Panc1 (cell line): Measurements from ENCODE around the gene CCDC175. TPM values are rescaled to one million over a fixed set of nuclear protein-coding genes. Genes with fewer than 3 reads are reported as not detected.

Experiments
- ATAC-seq: fragments of 200-7000 bp; cut with Tn5 transposase; 2 replicates; pipeline ENCODE4 v1.9.1; 2020; ENCODE audit warnings: mild to moderate bottlenecking, moderate library complexity
- BruUV-seq: library from RNA; stranded (reverse); fragments of 400-500 nt; replicated peaks from 2 replicates; lab custom pipeline; 2021; lab: Mats Ljungman, UMichigan
- CTCF ChIA-PET: fragments of 300-600 bp; sonication (Branson Sonifier 250); formaldehyde crosslinking; loops from one replicate; lab custom pipeline; 2022; ENCODE audit warnings: antibody characterized with exemption; lab: Charles Lee
- POLR2A ChIA-PET: fragments of 300-600 bp; sonication (Branson Sonifier 250); formaldehyde crosslinking; loops from one replicate; lab custom pipeline; 2022; ENCODE audit warnings: antibody characterized with exemption; lab: Charles Lee
- DNase-seq: peaks from one replicate; pipeline ENCODE4 v3.0.0-alpha.2; 2010; ENCODE audit warnings: low read depth, low spot score
- H3K27ac ChIP-seq: 2 replicates; pipeline ENCODE4 v1.5.1; 2011; ENCODE audit warnings: mild to moderate bottlenecking, low read length, inconsistent platforms
- H3K27me3 ChIP-seq: fragments of 200-500 bp; sonication (Bioruptor generic); 2 replicates; pipeline ENCODE4 v1.6.0; 2014; ENCODE audit warnings: low read length, inconsistent platforms; ENCODE audit not compliant: control insufficient read depth, insufficient read depth
- H3K36me3 ChIP-seq: fragments of 200-500 bp; sonication (Bioruptor generic); 2 replicates; pipeline ENCODE4 v1.5.1; 2014; ENCODE audit warnings: inconsistent platforms, mild to moderate bottlenecking, low read length, moderate library complexity; ENCODE audit not compliant: control insufficient read depth, insufficient read depth
- H3K4me1 ChIP-seq: 2 replicates; pipeline ENCODE4 v1.5.1; 2011; ENCODE audit warnings: inconsistent platforms, mild to moderate bottlenecking, low read length, moderate library complexity; ENCODE audit not compliant: control insufficient read depth, insufficient read depth
- H3K4me3 ChIP-seq, 2 experiments: 2 replicates each; pipeline ENCODE4 v1.5.1; 2011 to 2012; ENCODE audit warnings: low read depth in 2 of 2, low read length in 2 of 2, mild to moderate bottlenecking in 2 of 2, inconsistent platforms in 1 of 2, moderate library complexity in 1 of 2
- H3K9me3 ChIP-seq: fragments of 200-500 bp; sonication (Bioruptor generic); 2 replicates; pipeline ENCODE4 v1.5.1; 2014; ENCODE audit warnings: low read depth, mild to moderate bottlenecking, inconsistent platforms, low read length, moderate library complexity; ENCODE audit not compliant: control insufficient read depth, insufficient read depth
- POLR2AphosphoS5 ChIP-seq: IDR thresholded peaks from 2 replicates; pipeline ENCODE4 v1.6.1; 2012; ENCODE audit warnings: mild to moderate bottlenecking, low read depth, low read length, moderate library complexity
- SIN3A ChIP-seq: IDR thresholded peaks from 2 replicates; pipeline ENCODE4 v1.6.1; 2012; ENCODE audit warnings: low read depth, mild to moderate bottlenecking, low read length, moderate library complexity, borderline replicate concordance; ENCODE audit not compliant: insufficient read depth
- TCF7L2 ChIP-seq: IDR thresholded peaks from 2 replicates; pipeline ENCODE4 v1.6.1; 2011; ENCODE audit warnings: mild to moderate bottlenecking, low read depth, low read length, inconsistent platforms
- in situ Hi-C: cut with HindIII; loops from 2 replicates; pipeline ENCODE4 v1.10.0; 2016; ENCODE audit warnings: low sequenced_read_pairs, low pct_unique_long_range_greater_than_20kb
- intact Hi-C: fragments of 100-400 bp; cut with micrococcal nuclease; formaldehyde crosslinking; loops from one replicate; pipeline ENCODE4 v1.10.0; 2022; ENCODE audit not compliant: unreplicated experiment
- total RNA-seq: library from RNA; stranded (reverse); gene quantifications from one replicate; pipeline ENCODE4 v1.2.1, GENCODE V29; 2021; ENCODE audit not compliant: unreplicated experiment
- TF ChIP-seq, protein P1 (sequence below): fragments of 450-650 bp; IDR thresholded peaks from 2 replicates; pipeline ENCODE4 v1.5.1; 2017; ENCODE audit warnings: mild to moderate bottlenecking
- TF ChIP-seq, protein P2 (sequence below), 2 experiments: IDR thresholded peaks; 2 replicates each; pipeline ENCODE4 v1.6.1; 2011 to 2012; ENCODE audit warnings: low read depth in 2 of 2, control low read depth in 1 of 2, low read length in 1 of 2, mild to moderate bottlenecking in 1 of 2, moderate library complexity in 1 of 2; ENCODE audit not compliant: insufficient read depth in 1 of 2

CCDC175 gene
- total RNA-seq, 1 experiment from 2014 or later: not detected

DNA sequence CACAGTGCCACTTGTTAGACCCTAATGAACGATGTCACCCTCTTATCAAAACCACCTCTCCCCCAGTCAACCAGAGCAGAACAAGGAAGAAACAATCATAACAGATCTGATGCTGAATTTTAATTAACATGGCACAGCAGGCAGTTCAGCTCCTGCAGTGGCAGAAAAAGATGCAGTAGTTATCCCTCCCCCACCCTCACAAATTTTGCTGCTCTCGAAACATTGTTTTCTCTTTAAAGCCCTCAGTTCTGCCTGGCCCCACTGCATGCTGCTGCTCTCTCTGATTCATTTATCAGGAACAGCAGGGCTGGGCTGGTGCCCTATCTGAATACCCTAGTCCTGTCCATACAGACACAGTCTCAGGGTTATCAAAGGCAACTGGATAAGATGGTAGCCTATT is 12.2 kb downstream of the CCDC175 start:
- POLR2A ChIA-PET: no interaction called here
- DNase-seq (no peak), ATAC-seq (no peak)
- intact Hi-C loops: no loop called here
- in situ Hi-C loops: no loop called here
- TF ChIP-seq POLR2AphosphoS5 (no peak), SIN3A (no peak), TCF7L2 (no peak)
- TF ChIP-seq, protein P1, sequence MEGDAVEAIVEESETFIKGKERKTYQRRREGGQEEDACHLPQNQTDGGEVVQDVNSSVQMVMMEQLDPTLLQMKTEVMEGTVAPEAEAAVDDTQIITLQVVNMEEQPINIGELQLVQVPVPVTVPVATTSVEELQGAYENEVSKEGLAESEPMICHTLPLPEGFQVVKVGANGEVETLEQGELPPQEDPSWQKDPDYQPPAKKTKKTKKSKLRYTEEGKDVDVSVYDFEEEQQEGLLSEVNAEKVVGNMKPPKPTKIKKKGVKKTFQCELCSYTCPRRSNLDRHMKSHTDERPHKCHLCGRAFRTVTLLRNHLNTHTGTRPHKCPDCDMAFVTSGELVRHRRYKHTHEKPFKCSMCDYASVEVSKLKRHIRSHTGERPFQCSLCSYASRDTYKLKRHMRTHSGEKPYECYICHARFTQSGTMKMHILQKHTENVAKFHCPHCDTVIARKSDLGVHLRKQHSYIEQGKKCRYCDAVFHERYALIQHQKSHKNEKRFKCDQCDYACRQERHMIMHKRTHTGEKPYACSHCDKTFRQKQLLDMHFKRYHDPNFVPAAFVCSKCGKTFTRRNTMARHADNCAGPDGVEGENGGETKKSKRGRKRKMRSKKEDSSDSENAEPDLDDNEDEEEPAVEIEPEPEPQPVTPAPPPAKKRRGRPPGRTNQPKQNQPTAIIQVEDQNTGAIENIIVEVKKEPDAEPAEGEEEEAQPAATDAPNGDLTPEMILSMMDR: no peak
- TF ChIP-seq, protein P2, sequence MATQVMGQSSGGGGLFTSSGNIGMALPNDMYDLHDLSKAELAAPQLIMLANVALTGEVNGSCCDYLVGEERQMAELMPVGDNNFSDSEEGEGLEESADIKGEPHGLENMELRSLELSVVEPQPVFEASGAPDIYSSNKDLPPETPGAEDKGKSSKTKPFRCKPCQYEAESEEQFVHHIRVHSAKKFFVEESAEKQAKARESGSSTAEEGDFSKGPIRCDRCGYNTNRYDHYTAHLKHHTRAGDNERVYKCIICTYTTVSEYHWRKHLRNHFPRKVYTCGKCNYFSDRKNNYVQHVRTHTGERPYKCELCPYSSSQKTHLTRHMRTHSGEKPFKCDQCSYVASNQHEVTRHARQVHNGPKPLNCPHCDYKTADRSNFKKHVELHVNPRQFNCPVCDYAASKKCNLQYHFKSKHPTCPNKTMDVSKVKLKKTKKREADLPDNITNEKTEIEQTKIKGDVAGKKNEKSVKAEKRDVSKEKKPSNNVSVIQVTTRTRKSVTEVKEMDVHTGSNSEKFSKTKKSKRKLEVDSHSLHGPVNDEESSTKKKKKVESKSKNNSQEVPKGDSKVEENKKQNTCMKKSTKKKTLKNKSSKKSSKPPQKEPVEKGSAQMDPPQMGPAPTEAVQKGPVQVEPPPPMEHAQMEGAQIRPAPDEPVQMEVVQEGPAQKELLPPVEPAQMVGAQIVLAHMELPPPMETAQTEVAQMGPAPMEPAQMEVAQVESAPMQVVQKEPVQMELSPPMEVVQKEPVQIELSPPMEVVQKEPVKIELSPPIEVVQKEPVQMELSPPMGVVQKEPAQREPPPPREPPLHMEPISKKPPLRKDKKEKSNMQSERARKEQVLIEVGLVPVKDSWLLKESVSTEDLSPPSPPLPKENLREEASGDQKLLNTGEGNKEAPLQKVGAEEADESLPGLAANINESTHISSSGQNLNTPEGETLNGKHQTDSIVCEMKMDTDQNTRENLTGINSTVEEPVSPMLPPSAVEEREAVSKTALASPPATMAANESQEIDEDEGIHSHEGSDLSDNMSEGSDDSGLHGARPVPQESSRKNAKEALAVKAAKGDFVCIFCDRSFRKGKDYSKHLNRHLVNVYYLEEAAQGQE (IDR thresholded peaks at IDR 0.05; ENCODE audit: insufficient read depth in 1 of 2, low read depth in 2 of 2, low read length in 1 of 2): no peak
- no TSS peak for BruUV-seq
- H3K27me3 ChIP-seq: no peaks in the 10 kb centered on the region
- H3K9me3 ChIP-seq: no peaks in the 10 kb centered on the region
- H3K27ac ChIP-seq: no peak overlapping the region
- H3K4me1 ChIP-seq: no peaks in the 10 kb centered on the region
- CTCF ChIA-PET: no interaction called here
- no peaks in the 10 kb centered on the region for H3K36me3 ChIP-seq
- H3K4me3 ChIP-seq: no peak overlapping the region

DNA sequence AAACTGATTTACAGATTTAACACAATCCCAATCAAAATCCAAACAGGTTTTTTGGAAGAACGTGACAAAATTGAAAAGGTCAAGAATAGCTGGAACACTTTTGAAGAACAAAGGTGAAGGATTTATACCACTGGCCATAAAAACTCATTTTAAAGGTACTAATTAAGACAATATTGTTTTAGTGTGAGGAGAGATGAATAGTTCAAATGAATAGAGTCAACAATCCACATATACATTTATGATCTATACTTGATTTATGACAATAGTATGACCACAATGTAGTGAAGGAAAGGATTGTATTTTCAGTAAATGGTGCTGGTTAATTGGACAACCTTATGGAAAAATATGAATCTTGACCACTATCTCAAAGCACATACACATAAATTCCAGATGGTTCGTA is 29.3 kb downstream of the CCDC175 start:
- Histone ChIP-seq H3K4me1 (no peaks in the 10 kb centered on the region), H3K36me3 (no peaks in the 10 kb centered on the region), H3K27me3 (no peaks in the 10 kb centered on the region), H3K4me3 (no peak overlapping the region), H3K9me3 (no peaks in the 10 kb centered on the region), H3K27ac (no peak overlapping the region)
- ChIA-PET CTCF (no interaction called here), POLR2A (no interaction called here)
- no peak for ATAC-seq
- in situ Hi-C loops: no loop called here
- TF ChIP-seq, protein P1: no peak
- TF ChIP-seq SIN3A (no peak), POLR2AphosphoS5 (no peak), TCF7L2 (no peak)
- TF ChIP-seq, protein P2 (IDR thresholded peaks at IDR 0.05; ENCODE audit: insufficient read depth in 1 of 2, low read depth in 2 of 2, low read length in 1 of 2): no peak
- DNase-seq: no peak
- intact Hi-C loops: no loop called here
- no TSS peak for BruUV-seq
